Mucosa of gallbladder (tissue), 1 donor: ENCODE results near the gene ITPKC. TPM values are rescaled to one million over a fixed set of nuclear protein-coding genes. Genes with fewer than 3 reads are reported as not detected.

Experiments used
- total RNA-seq: library from RNA; stranded (reverse); gene quantifications from one replicate; pipeline ENCODE4 v1.2.1, GENCODE V29; 2021
- donor health status: DM: no; HTN: no; CAD: no.

Gene ITPKC
- total RNA-seq, 1 donor from 2014 or later = 21.4 TPM

Other genes starting within 250 kb of the ITPKC start
- gene SHKBP1, start 140.2 kb upstream of the ITPKC start, total RNA-seq = 80.9 TPM
- 225 TPM for gene LTBP4, start 115.7 kb upstream of the ITPKC start, total RNA-seq
- gene NUMBL, start 26.5 kb upstream of the ITPKC start, total RNA-seq = 52.9 TPM
- gene COQ8B, start 226 bp upstream of the ITPKC start, total RNA-seq = 76.4 TPM
- gene ACTMAP, start 33.4 kb downstream of the ITPKC start, total RNA-seq = 11.6 TPM
- gene SNRPA, start 34.1 kb downstream of the ITPKC start, total RNA-seq = 58.1 TPM
- 4.5 TPM for gene MIA, start 58.4 kb downstream of the ITPKC start, total RNA-seq
- gene RAB4B, start 61.1 kb downstream of the ITPKC start, total RNA-seq = 54.4 TPM
- 114 TPM for gene EGLN2, start 82.1 kb downstream of the ITPKC start, total RNA-seq
- gene CYP2A6, start 133.3 kb downstream of the ITPKC start, total RNA-seq = 1.9 TPM
- 0.72 TPM for gene CYP2A7, start 165.1 kb downstream of the ITPKC start, total RNA-seq